ENCODE measurements around the gene DSCAML1.
A peak's percentile ranks its signal among the peaks of the same experiment; 100 is the strongest.

DSCAML1 gene

DNA sequence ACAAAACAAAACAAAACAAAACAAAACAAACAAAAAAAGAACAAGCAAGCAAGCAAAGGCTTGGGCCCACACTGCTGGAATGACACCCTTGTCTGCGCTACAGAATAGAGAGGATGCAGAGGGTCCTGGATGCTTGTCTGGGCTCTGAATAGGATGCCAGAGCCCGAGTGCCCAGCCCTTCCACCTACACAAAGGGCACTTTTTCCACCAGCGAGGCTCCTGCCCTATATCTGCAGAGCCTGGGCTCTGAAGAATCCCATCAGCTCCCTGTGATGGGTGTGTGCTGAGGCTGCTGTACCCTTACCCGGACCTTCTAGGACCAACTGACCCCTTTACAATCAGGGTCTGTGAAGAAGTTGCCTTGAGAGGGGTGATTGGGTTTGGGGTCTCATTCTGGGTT, 221.2 kb downstream of the DSCAML1 start:
- H3K4me3 Mint-ChIP-seq: no peak overlapping the region
- DNase-seq (ENCODE audit: low spot score in 2 of 2): no peak
- no peaks in the 10 kb centered on the region for H3K4me1 Mint-ChIP-seq
- ATAC-seq: no peak
- H3K9me3 Mint-ChIP-seq: no peaks in the 10 kb centered on the region
- no peaks in the 10 kb centered on the region for H3K36me3 Mint-ChIP-seq
- H3K27ac Mint-ChIP-seq: no peak overlapping the region

DNA sequence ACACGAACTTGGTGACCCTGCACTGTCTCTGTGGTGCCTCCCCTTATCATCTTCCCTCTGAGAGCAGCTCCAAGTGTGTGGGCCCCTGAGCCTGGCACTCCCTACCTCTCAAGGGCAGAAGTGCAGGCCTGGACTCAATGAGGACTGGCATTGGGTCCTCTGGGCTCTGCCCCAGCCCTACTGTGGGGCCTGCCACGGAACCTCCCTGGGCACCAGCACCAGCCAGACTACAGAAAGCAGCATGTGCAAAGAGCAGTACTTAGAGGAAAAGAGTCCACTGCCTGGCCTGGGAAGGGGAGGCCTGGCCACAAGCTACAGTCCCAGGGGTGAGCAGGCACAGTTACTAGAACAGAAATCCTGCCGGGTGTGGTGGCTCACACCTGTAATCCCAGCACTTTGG, 222.5 kb downstream of the DSCAML1 start:
- Mint-ChIP-seq H3K4me3 (no peak overlapping the region), H3K9me3 (no peaks in the 10 kb centered on the region), H3K4me1 (no peaks in the 10 kb centered on the region), H3K36me3 (no peaks in the 10 kb centered on the region), H3K27ac (no peak overlapping the region)
- ATAC-seq (peak; percentile 5), DNase-seq (ENCODE audit: low spot score in 2 of 2) (no peak)

DNA sequence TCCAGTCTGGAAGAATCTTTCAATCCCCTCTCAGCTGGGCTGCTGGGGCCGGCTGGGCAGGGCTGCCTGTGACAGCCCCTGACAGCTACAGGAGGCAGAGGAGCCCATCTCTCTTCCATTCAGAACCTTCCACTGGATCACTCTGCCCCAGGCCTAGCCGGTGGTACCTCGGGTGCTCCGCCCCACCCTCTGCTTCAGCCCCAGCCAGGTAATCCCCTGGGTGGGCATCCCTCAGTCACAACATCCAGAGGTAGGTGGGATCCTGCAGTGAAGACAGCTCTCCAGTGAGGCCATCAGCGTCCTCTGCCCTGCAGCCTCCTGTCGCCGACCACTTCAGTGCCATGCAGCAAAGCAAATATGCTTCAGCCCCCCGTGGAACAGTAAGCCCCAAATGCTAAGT, 223.7 kb downstream of the DSCAML1 start:
- H3K36me3 Mint-ChIP-seq: no peaks in the 10 kb centered on the region
- H3K27ac Mint-ChIP-seq: no peak overlapping the region
- no peaks in the 10 kb centered on the region for H3K9me3 Mint-ChIP-seq
- ATAC-seq: no peak
- H3K4me3 Mint-ChIP-seq: no peak overlapping the region
- DNase-seq (ENCODE audit: low spot score in 2 of 2): no peak
- H3K4me1 Mint-ChIP-seq: no peaks in the 10 kb centered on the region

DNA sequence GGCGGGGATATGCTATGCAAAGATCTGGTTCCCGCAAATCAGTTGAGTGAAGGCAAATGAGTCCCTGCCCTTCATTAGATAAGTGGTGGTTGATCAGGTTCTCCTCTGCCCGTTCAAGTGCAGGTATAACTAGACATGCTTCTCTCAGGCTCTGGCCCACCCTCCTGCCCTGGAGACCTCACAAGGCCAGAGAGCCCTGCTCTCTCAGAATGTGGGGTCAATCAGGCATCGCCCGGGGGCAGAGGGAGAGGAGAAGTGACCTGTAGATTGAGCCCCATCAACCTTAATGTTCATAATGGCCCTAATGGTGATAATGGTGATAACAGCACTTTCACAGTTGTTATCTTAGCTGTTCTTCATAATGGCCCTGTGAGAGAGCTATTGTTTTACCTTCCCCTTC, 224.3 kb downstream of the DSCAML1 start:
- Mint-ChIP-seq H3K9me3 (no peaks in the 10 kb centered on the region), H3K27ac (no peak overlapping the region), H3K36me3 (no peaks in the 10 kb centered on the region), H3K4me3 (no peak overlapping the region), H3K4me1 (no peaks in the 10 kb centered on the region)
- DNase-seq (ENCODE audit: low spot score in 2 of 2): no peak
- no peak for ATAC-seq

DNA sequence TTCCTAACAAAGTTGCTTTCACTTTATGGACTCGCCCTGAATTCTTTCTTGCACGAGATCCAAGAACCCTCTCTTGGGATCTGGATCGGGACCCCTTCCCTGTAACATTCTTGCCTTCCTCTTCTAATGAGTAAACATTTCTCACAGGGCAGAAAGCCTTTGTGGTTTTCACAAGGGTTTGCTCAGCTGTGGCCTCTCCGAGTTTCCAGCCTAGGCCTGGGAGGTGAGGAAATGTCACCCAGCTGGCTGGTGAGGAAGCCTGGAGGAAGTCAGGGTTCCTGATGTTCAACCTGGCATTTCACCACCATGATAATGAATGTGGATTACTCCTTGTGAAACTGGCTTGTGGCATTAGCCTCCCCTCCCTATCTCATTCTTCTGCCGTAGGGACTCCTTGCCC, 224.9 kb downstream of the DSCAML1 start:
- H3K27ac Mint-ChIP-seq: no peak overlapping the region
- H3K36me3 Mint-ChIP-seq: no peaks in the 10 kb centered on the region
- no peaks in the 10 kb centered on the region for H3K9me3 Mint-ChIP-seq
- H3K4me3 Mint-ChIP-seq: no peak overlapping the region
- DNase-seq (ENCODE audit: low spot score in 2 of 2) (no peak), ATAC-seq (no peak)
- no peaks in the 10 kb centered on the region for H3K4me1 Mint-ChIP-seq

DNA sequence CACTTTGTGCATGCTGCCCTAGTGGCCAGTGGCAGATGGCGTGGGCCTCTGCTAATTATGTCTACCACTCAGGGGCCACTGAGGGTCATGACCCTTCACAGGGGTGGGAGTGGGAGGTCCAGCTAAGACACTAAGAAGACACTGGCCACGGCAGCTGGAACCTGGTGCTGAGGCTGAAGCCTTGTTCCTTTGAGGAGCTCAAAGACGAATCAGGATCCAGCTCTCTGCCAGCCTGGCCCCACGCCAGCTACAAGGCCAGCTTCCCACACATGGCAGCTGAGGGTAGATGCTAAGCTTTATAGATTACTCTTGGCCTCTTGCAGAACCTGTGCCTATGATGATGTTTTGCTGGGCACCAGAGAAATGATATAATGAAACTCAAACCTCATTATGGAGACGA, 226.3 kb downstream of the DSCAML1 start:
- H3K36me3 Mint-ChIP-seq: no peaks in the 10 kb centered on the region
- H3K9me3 Mint-ChIP-seq: no peaks in the 10 kb centered on the region
- no peak for ATAC-seq
- H3K27ac Mint-ChIP-seq: no peak overlapping the region
- no peaks in the 10 kb centered on the region for H3K4me1 Mint-ChIP-seq
- no peak overlapping the region for H3K4me3 Mint-ChIP-seq
- DNase-seq (ENCODE audit: low spot score in 2 of 2): no peak

DNA sequence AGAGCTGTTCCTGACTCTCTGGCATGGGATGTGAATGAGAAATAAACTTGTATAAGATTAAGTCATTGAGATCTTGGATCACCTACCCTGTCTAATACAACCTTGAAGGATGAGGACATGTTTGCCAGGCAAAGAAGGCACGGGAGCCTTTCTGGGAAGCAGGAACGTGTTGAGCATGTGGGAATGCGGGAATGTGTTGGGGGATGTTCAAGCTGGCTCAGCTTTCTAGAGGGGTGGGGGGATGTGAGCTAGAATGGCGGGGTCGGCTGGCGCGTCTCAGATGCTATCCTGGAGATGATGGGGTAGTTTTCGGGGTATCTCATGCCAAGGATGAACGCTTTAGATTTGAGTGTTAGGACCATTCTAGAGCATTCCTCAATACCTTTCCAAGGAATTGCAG, 227.1 kb downstream of the DSCAML1 start:
- Mint-ChIP-seq H3K36me3 (no peaks in the 10 kb centered on the region), H3K27ac (no peak overlapping the region), H3K9me3 (no peaks in the 10 kb centered on the region), H3K4me3 (no peak overlapping the region), H3K4me1 (no peaks in the 10 kb centered on the region)
- no peak for ATAC-seq
- no peak for DNase-seq (ENCODE audit: low spot score in 2 of 2)

DNA sequence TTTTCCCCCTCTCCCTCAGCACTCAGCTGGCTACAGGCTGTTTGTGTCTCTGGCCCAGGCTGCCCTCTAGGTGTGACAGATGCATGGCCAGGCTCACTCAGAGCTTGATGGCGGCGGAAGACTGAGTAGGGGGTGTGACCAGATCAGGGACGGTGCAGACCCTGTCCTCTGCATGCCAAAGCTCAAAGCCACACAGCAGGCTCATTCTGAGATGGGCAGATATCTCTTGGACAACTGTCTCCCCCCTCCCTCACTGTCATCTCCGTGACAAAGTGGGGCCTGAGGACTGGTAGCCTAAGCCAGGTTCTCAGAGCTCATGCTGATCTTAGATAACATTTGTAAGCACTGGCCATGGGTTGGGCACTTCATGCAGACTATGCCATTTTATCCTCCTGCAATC, 231.3 kb downstream of the DSCAML1 start:
- Mint-ChIP-seq H3K36me3 (no peaks in the 10 kb centered on the region), H3K4me3 (no peak overlapping the region), H3K27ac (no peak overlapping the region), H3K4me1 (peaks cover 4% of the 10 kb centered on the region), H3K9me3 (no peaks in the 10 kb centered on the region)
- ATAC-seq (no peak), DNase-seq (ENCODE audit: low spot score in 2 of 2) (no peak)

DNA sequence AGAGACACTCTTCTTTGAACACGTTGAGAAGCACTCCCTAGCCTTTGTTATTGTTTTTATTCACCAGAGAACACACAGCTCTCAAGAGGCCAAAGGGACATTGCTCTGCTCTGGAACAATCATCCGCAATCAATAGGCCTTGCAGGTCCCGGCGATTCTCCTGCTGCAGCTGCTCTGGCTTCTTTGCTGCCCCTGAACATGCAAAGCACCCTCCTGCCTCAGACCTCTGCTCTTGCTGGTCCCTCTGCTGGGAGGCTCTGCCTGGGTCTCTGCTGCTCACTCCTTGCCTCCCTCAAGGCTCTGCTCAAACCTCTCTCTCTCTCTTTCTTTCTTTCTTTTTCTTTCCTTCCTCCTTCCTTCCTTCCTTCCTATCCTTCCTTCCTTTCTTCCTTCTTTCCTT, 232.7 kb downstream of the DSCAML1 start:
- Mint-ChIP-seq H3K9me3 (no peaks in the 10 kb centered on the region), H3K36me3 (no peaks in the 10 kb centered on the region), H3K4me1 (peaks cover 4% of the 10 kb centered on the region), H3K4me3 (no peak overlapping the region), H3K27ac (no peak overlapping the region)
- ATAC-seq (no peak), DNase-seq (ENCODE audit: low spot score in 2 of 2) (no peak)

DNA sequence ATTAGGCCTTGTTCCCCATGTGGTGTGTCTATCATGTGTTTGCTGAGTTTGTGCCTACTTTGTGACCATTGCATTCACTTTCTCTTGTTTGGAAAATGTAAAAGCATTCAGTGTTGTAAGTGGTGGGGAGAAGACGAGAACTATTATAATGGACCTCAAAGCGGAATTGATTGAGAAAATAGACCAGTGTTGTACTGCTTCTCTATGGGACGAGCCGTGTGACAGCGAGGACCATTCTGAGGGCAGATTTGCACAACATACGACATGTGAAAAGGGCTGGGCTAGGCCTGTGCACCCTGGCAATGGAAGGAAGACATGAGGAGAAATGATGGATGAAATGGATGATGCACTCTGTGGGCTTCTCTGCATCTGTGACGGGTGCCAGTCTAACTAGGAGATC, 233.5 kb downstream of the DSCAML1 start:
- Mint-ChIP-seq H3K36me3 (no peaks in the 10 kb centered on the region), H3K9me3 (no peaks in the 10 kb centered on the region), H3K4me1 (peaks cover 4% of the 10 kb centered on the region), H3K4me3 (no peak overlapping the region), H3K27ac (no peak overlapping the region)
- ATAC-seq: no peak
- no peak for DNase-seq (ENCODE audit: low spot score in 2 of 2)

DNA sequence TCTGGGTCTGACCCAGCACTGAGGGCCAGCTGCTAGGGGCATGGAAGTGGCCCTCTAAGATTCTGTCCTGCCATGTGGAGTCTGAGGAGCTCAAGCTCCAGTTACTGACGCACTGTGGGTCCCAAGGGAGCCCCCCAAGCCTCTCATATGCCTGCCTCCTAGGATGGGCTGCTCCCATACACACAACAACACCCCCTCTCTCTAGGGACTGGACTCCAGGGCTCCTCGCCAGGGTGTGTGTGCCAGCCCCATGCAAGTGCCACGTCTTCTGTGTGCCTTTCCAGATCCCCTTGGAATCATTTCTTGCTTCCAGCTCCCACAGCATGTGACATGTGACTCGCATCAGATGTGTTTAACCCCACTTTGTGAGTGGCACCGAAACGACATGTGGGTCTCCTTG, 234.9 kb downstream of the DSCAML1 start:
- no peaks in the 10 kb centered on the region for H3K36me3 Mint-ChIP-seq
- no peak overlapping the region for H3K4me3 Mint-ChIP-seq
- peak; percentile 15 for ATAC-seq
- H3K9me3 Mint-ChIP-seq: no peaks in the 10 kb centered on the region
- H3K27ac Mint-ChIP-seq: no peak overlapping the region
- DNase-seq (ENCODE audit: low spot score in 2 of 2): no peak
- H3K4me1 Mint-ChIP-seq: peaks cover 4% of the 10 kb centered on the region

DNA sequence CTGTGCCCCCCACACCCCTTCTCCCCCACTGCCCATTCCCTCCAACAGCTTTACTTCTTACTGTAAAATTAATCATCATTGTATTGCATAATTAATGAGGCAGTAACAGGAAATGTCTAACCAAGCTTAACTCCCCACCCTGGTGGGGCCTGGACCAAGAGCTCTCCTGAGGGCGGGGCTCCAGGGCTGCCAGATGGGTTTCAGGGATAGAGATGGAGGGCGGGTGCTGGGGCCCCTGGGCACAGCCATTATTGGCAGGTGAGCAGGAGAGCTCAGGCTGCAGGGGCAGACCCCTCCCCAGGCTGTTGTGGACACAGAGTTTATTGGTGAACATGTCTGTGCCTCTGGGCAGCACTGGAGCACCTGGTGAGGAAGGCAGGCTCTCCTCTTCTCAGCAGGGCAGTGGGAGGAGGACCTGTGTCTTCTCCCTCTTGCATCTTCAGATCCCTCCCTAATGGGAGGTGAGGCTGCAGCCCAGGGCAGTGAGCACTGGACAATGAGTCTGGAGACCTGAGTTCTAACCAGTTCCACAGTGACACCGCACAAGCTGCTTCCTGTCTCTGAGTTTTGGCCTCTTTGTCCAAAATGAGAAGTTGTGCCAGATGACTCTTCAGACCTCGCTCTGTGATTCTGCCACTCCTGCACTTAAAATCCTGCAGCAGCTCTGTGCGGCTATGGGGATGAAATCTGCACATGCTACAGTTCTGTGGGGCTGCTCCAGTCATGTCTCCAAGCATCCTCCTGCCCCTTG, 236.1 kb downstream of the DSCAML1 start:
- Mint-ChIP-seq H3K36me3 (no peaks in the 10 kb centered on the region), H3K27ac (no peak overlapping the region), H3K4me1 (peaks cover 4% of the 10 kb centered on the region), H3K9me3 (no peaks in the 10 kb centered on the region), H3K4me3 (no peak overlapping the region)
- ATAC-seq (no peak), DNase-seq (ENCODE audit: low spot score in 2 of 2) (no peak)

DNA sequence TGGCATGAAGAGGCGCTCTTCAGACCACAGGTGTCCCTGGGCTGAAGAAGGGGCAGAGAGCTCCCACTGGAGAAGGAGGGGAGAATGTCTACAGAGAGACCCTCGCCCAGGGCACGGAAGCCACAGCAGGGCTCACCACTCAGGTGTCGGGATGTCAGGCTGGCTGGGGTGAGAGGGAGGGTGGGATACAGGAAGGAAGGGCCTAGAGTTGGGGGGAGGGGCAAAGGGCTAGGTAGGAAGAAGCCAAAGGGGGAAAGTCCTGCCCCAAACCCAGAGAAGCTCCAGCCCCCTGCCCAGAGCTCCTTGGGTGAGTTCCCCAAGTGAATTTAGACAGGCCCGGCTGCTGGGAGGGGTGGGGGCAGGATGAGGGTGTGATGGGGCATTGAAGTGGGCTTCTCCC, 237.3 kb downstream of the DSCAML1 start:
- Mint-ChIP-seq H3K4me1 (peaks cover 4% of the 10 kb centered on the region), H3K36me3 (no peaks in the 10 kb centered on the region), H3K4me3 (no peak overlapping the region), H3K27ac (no peak overlapping the region), H3K9me3 (no peaks in the 10 kb centered on the region)
- ATAC-seq: no peak
- DNase-seq (ENCODE audit: low spot score in 2 of 2): no peak

DNA sequence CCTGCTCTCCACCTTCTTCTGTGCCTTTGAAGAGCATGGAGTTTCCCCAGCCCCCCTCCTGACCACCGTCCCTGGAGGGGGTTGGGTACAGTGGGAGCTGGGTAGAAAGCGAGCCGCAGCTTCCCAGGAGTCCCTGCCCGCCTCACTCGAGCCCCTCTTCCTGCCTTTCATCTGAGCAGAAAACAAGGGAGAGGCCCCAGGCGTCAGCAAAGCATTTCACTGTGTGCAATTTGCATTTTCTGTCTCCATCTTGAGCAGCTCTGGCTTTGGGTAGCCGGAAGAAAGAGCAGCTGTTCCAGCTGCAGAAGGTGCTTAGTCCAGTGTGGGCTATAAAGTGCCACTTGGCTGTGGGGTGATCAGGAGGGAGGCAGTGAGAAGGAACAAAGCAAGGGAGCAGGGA, 239.7 kb downstream of the DSCAML1 start:
- Mint-ChIP-seq H3K4me3 (no peak overlapping the region), H3K9me3 (no peaks in the 10 kb centered on the region), H3K27ac (no peak overlapping the region), H3K4me1 (peaks cover 4% of the 10 kb centered on the region), H3K36me3 (no peaks in the 10 kb centered on the region)
- no peak for ATAC-seq
- DNase-seq (ENCODE audit: low spot score in 2 of 2): no peak

DNA sequence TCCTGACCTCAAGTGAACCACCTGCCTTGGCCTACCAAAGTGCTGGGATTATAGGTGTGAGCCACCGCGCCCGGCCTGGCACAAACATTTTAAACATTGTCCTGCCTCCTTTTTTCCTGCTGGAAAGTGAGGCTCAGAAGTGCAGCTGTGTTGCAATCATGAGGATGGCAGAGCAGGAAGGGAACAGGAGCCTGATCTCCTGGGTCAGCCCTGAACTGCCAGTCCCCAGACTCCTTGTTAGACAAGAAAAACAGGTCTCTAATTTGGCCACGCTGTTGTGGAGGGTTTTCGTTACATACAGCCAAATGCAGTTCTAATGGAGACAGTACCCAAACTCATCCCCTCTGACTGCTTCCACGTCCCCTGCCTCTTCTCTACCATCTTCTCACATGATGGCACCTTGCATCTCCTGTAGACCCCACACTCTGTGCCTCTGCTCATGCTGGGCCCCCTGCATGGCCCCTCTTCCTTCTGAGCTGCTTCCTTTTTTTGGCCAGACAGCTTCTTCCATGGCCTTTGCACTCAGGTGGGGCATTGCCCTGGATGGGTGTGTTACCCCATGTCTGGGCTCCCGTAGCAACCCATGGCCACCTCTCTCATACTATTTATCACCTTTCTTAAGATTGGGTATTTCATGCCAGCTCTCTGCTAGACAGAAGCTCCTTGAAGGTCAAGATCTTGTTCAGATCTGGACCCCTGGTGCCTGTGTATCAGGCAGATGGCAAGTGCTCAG, 242.2 kb downstream of the DSCAML1 start:
- Mint-ChIP-seq H3K36me3 (no peaks in the 10 kb centered on the region), H3K27ac (peak overlapping the region; percentile 17), H3K4me1 (no peaks in the 10 kb centered on the region), H3K4me3 (no peak overlapping the region), H3K9me3 (no peaks in the 10 kb centered on the region)
- no peak for DNase-seq (ENCODE audit: low spot score in 2 of 2)
- ATAC-seq: no peak

DNA sequence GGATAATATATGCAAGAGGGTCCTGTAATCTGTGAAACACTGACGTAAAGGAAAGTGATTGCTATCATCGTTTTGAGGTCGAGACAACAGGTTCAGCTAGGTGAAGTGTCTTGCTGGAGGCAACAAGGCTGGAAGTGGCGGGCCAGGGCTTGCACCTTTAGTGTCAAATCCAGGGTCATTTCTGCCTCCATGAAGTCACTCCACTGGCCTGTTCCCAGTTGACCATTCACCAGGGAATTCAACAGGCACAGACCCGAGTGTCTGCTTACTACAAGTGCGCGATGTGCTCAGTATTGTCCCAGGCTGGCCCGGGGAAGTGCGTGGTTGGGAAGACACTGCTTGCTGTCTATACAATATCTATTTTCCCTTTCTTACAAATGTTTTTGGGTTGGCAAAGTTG, 244.4 kb downstream of the DSCAML1 start:
- H3K4me1 Mint-ChIP-seq: no peaks in the 10 kb centered on the region
- H3K4me3 Mint-ChIP-seq: no peak overlapping the region
- no peak overlapping the region for H3K27ac Mint-ChIP-seq
- no peaks in the 10 kb centered on the region for H3K9me3 Mint-ChIP-seq
- ATAC-seq: no peak
- H3K36me3 Mint-ChIP-seq: no peaks in the 10 kb centered on the region
- no peak for DNase-seq (ENCODE audit: low spot score in 2 of 2)
